ENCODE data around the gene FERMT2.
"Not testable (repeated sequence)": the region's sequence is repeated elsewhere in the genome, so short reads cannot be mapped to it uniquely, and the experiment has no call there.

FERMT2 gene

DNA sequence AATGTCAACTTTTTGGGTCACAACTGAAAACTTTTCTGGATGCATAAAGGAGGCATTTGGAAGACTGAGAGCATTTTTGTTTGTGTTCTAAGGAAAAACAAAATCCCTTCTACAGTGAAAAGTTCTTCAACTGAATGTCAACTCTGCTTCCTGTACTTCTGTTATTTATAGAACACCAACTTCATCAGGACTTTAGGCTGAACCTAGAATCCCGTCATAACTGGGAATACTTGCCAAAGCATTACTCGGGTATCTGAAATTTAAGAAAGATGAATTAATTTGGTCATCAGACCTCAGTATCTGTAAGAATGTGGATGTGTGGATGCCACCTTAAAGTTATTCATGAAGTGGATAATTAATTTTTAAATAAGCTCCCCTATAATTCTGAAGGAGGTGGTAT is 73.2 kb downstream of the FERMT2 start:
- DNase-seq (ENCODE audit: low spot score in 2 of 2) (no peak), ATAC-seq (ENCODE audit: low read depth) (no peak)
- Mint-ChIP-seq H3K27me3 (no peaks in the 10 kb centered on the region), H3K4me1 (no peaks in the 10 kb centered on the region), H3K36me3 (no peaks in the 10 kb centered on the region), H3K27ac (no peak overlapping the region), H3K4me3 (no peak overlapping the region), H3K9me3 (no peaks in the 10 kb centered on the region)

DNA sequence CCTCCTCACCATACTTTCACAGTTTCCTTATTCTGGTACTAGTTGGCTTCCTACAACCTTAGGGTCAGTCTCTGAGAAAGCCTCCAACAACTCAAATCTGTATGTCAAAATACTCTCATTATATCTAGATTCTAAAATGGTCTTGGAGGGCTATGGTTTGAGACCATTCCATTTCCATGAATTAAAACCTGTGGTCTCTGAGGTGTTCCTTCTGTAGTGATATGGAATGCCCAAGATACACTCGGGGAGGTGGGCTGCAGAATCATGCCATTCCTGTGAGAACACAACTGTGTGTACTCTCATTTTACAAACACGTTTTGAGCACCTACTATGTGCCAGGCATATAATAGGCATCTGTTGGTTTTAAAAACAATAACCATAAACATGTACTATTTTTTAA is 74.0 kb downstream of the FERMT2 start:
- Mint-ChIP-seq H3K4me1 (no peaks in the 10 kb centered on the region), H3K27me3 (peaks cover 1% of the 10 kb centered on the region), H3K27ac (no peak overlapping the region), H3K4me3 (no peak overlapping the region), H3K9me3 (no peaks in the 10 kb centered on the region), H3K36me3 (no peaks in the 10 kb centered on the region)
- ATAC-seq (ENCODE audit: low read depth) (no peak), DNase-seq (ENCODE audit: low spot score in 2 of 2) (no peak)

DNA sequence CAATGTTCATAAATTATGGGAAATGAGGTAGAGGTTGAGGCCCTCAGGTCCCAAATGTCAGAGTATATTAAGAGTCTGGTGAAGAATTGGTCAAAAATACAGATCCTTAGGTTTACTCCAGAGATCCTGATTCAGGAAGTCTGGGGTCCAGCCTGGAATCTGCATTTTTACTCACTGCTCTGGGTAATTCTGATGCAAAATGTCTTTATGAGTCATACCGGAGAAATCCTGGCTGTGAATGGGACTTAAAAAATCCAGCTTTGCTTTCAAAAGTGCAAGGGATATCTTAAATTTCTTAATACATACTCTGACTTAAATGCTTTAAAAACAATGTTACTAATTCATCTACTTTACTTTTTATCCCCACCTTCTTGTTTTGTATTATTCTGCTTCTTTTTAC is 74.5 kb downstream of the FERMT2 start:
- Mint-ChIP-seq H3K27me3 (peaks cover 4% of the 10 kb centered on the region), H3K4me3 (no peak overlapping the region), H3K27ac (no peak overlapping the region), H3K36me3 (no peaks in the 10 kb centered on the region), H3K4me1 (no peaks in the 10 kb centered on the region), H3K9me3 (no peaks in the 10 kb centered on the region)
- ATAC-seq (ENCODE audit: low read depth) (no peak), DNase-seq (ENCODE audit: low spot score in 2 of 2) (no peak)

- ATAC-seq (ENCODE audit: low read depth), result no peak
- no peak overlapping the region for H3K27ac Mint-ChIP-seq
- H3K4me3 Mint-ChIP-seq, result no peak overlapping the region
Observed at GRCh38 chr14:52875707-52876106, 75.1 kb downstream of the FERMT2 start.

GRCh38 chr14:52874389-52874788 is 76.5 kb downstream of the FERMT2 start:
- Mint-ChIP-seq H3K4me1 (no peaks in the 10 kb centered on the region), H3K27me3 (peaks cover 4% of the 10 kb centered on the region), H3K9me3 (no peaks in the 10 kb centered on the region), H3K36me3 (no peaks in the 10 kb centered on the region), H3K4me3 (no peak overlapping the region), H3K27ac (no peak overlapping the region)
- ATAC-seq (ENCODE audit: low read depth) (no peak), DNase-seq (ENCODE audit: low spot score in 2 of 2) (no peak)

More at GRCh38 chr14:52875707-52876106, 75.1 kb downstream of the FERMT2 start:
- no peak for DNase-seq (ENCODE audit: low spot score in 2 of 2)
- H3K4me1 Mint-ChIP-seq, result no peaks in the 10 kb centered on the region
- no peaks in the 10 kb centered on the region for H3K9me3 Mint-ChIP-seq
- H3K36me3 Mint-ChIP-seq, result no peaks in the 10 kb centered on the region
- peaks cover 4% of the 10 kb centered on the region for H3K27me3 Mint-ChIP-seq

DNA sequence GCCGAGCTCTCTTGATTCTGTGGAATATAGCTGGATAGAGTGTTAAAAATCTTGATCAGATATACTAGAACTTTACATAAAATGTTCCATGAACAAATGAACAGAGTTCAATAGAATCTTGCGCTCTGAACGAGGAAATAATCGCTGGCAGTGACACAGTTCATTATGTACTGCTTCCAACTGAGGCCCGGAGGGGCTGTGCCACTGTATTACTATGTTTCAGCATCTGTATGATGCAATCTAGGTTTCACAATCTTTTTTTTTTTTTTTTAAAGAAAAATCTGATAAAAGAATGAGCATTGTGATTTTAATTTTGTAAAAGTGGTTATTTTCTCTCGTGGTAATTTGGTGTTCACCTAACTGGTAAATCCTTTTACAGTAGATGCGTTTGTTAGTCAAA is 77.2 kb downstream of the FERMT2 start:
- H3K36me3 Mint-ChIP-seq, result no peaks in the 10 kb centered on the region
- DNase-seq (ENCODE audit: low spot score in 2 of 2), result no peak
- no peaks in the 10 kb centered on the region for H3K9me3 Mint-ChIP-seq
- no peak overlapping the region for H3K27ac Mint-ChIP-seq
- no peaks in the 10 kb centered on the region for H3K4me1 Mint-ChIP-seq
- H3K4me3 Mint-ChIP-seq, result no peak overlapping the region
- peaks cover 4% of the 10 kb centered on the region for H3K27me3 Mint-ChIP-seq
- ATAC-seq (ENCODE audit: low read depth), result no peak

GRCh38 chr14:52873065-52873464 is 77.8 kb downstream of the FERMT2 start:
- no peak overlapping the region for H3K4me3 Mint-ChIP-seq

DNA sequence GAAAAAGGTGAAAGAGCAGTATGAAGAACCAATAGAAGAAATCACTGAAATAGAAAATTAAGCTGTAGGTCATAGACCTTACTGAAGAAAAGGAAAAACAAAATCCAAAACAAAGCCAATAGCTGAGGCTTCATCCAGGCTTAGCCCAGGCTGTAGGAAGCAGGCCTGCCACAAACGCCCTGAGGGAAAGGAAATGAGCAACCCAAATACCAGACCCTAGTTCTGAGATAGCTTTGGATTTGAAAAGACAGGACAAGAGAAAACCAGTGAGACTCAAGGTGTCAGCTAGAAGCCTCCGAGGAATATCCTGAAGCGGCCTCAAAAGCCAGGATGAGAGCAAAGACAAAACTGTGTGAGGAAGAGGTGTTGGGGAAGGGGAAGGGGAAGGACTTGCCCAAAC is 79.2 kb downstream of the FERMT2 start:
- ATAC-seq (ENCODE audit: low read depth) (no peak), DNase-seq (ENCODE audit: low spot score in 2 of 2) (no peak)
- Mint-ChIP-seq H3K27me3 (peaks cover 4% of the 10 kb centered on the region), H3K36me3 (no peaks in the 10 kb centered on the region), H3K9me3 (no peaks in the 10 kb centered on the region), H3K27ac (no peak overlapping the region), H3K4me1 (no peaks in the 10 kb centered on the region), H3K4me3 (no peak overlapping the region)

More at GRCh38 chr14:52873065-52873464, 77.8 kb downstream of the FERMT2 start:
- ATAC-seq (ENCODE audit: low read depth) (no peak), DNase-seq (ENCODE audit: low spot score in 2 of 2) (no peak)
- Mint-ChIP-seq H3K36me3 (no peaks in the 10 kb centered on the region), H3K27me3 (peaks cover 4% of the 10 kb centered on the region), H3K4me1 (no peaks in the 10 kb centered on the region), H3K27ac (no peak overlapping the region), H3K9me3 (no peaks in the 10 kb centered on the region)

- no peak for DNase-seq (ENCODE audit: low spot score in 2 of 2)
- Mint-ChIP-seq H3K4me3 (no peak overlapping the region), H3K27ac (no peak overlapping the region), H3K27me3 (peaks cover 4% of the 10 kb centered on the region), H3K36me3 (no peaks in the 10 kb centered on the region), H3K4me1 (no peaks in the 10 kb centered on the region), H3K9me3 (no peaks in the 10 kb centered on the region)
- no peak for ATAC-seq (ENCODE audit: low read depth)
Observed at GRCh38 chr14:52868911-52869618, 81.8 kb downstream of the FERMT2 start.

DNA sequence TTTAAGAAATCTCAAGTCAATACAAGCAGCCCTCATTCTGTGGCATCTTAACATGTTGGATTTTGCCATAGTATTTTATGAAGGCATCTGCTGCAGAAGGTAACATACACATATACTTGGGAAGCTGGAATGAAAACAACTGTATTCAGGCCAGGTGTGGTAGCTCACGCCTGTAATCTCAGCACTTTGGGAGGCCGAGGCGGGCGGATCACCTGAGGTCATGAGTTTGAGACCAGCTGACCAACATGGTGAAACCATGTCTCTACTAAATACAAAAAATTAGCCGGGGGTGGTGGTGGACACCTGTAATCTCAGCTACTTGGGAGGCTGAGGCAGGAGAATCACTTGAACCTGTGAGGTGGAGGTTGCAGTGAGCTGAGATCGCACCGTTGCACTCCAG is 86.0 kb downstream of the FERMT2 start:
- ATAC-seq (ENCODE audit: low read depth); H3K27me3 Mint-ChIP-seq; H3K4me1 Mint-ChIP-seq; H3K9me3 Mint-ChIP-seq; H3K36me3 Mint-ChIP-seq; H3K4me3 Mint-ChIP-seq; DNase-seq (ENCODE audit: low spot score in 2 of 2); H3K27ac Mint-ChIP-seq: not testable (repeated sequence)

- H3K36me3 Mint-ChIP-seq, result no peaks in the 10 kb centered on the region
- no peaks in the 10 kb centered on the region for H3K4me1 Mint-ChIP-seq
- no peak overlapping the region for H3K4me3 Mint-ChIP-seq
- no peak overlapping the region for H3K27ac Mint-ChIP-seq
- ATAC-seq (ENCODE audit: low read depth) (no peak), DNase-seq (ENCODE audit: low spot score in 2 of 2) (no peak)
- H3K27me3 Mint-ChIP-seq, result no peaks in the 10 kb centered on the region
- H3K9me3 Mint-ChIP-seq, result no peaks in the 10 kb centered on the region
Observed at GRCh38 chr14:52863334-52863700, 87.5 kb downstream of the FERMT2 start.

DNA sequence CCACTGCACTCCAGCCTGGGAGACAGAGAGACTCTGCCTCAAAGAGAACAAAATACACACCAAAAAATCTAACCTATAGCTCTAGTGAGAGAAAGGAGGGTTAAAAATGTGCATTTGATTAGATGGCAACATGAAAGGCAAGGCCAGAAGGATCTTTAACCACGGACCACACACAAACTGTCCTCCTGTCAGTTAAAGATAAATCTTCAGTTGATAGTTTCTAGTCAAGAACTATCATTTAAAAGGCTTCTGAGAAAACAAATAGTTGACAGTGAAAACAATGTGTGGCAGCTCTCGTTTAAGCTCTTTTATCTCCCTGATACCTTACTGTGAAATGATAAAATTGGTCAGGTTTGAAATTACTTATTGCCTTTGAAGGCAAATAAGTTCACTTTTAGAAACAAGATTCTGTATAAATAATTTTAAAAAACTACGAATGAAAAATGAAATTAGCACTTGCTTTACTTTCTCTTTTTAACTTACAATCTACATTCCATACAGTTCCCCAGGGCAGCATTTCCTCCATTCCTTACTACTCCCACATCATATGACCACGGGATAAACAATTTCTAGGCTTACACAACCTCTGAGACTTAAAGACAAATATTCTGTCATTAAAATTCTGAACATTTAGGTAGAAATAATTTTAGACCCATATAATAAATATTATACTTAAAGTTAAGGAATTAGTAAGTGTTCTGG is 88.1 kb downstream of the FERMT2 start:
- no peak overlapping the region for H3K4me3 Mint-ChIP-seq
- no peaks in the 10 kb centered on the region for H3K4me1 Mint-ChIP-seq
- H3K27me3 Mint-ChIP-seq, result no peaks in the 10 kb centered on the region
- H3K27ac Mint-ChIP-seq, result no peak overlapping the region
- DNase-seq (ENCODE audit: low spot score in 2 of 2) (no peak), ATAC-seq (ENCODE audit: low read depth) (no peak)
- no peaks in the 10 kb centered on the region for H3K36me3 Mint-ChIP-seq
- no peaks in the 10 kb centered on the region for H3K9me3 Mint-ChIP-seq

DNA sequence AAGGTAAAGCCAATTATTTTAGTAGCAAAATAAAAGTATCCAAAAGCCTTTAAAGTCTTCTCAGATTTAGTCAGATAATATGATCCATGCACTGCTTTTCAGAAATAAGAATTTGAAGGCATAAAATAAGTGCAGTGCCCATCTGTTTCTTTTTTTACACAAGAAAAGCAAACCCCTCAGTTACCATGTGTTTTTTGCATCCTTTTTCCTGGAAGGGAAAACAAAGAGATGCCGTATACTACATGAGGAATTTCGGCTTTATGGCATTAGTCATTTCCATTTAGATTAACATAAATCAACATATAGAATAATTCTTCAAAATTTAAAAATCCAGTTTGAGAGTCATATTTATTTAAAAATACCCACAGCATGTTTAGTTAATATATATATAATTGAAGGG is 89.4 kb downstream of the FERMT2 start:
- Mint-ChIP-seq H3K27ac (no peak overlapping the region), H3K4me1 (no peaks in the 10 kb centered on the region), H3K36me3 (no peaks in the 10 kb centered on the region), H3K9me3 (no peaks in the 10 kb centered on the region), H3K4me3 (no peak overlapping the region), H3K27me3 (no peaks in the 10 kb centered on the region)
- DNase-seq (ENCODE audit: low spot score in 2 of 2), result no peak
- ATAC-seq (ENCODE audit: low read depth), result no peak

GRCh38 chr14:52860910-52861309 is 89.9 kb downstream of the FERMT2 start:
- Mint-ChIP-seq H3K27ac (no peak overlapping the region), H3K27me3 (no peaks in the 10 kb centered on the region), H3K36me3 (no peaks in the 10 kb centered on the region), H3K4me3 (no peak overlapping the region), H3K9me3 (no peaks in the 10 kb centered on the region), H3K4me1 (no peaks in the 10 kb centered on the region)
- DNase-seq (ENCODE audit: low spot score in 2 of 2) (no peak), ATAC-seq (ENCODE audit: low read depth) (no peak)

DNA sequence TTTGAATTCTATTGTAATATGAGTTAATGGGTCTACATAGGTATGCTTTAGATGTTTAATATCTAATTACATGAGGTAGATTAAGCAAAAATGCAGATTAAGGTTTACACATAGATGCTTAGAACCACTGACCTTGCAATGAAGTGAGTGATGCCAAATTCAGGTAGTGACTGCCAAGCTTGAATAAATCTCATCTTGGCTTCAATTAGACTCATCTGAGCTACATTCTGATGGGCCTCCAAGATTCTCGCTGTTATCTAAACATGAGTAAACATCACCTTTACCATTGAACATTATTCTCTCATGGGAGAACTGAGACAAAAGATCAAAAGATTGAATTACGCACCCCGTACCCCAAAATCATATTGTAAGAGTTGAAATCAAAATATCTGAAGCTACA is 90.6 kb downstream of the FERMT2 start:
- no peak for DNase-seq (ENCODE audit: low spot score in 2 of 2)
- Mint-ChIP-seq H3K4me1 (no peaks in the 10 kb centered on the region), H3K9me3 (no peaks in the 10 kb centered on the region), H3K36me3 (no peaks in the 10 kb centered on the region), H3K27ac (no peak overlapping the region), H3K4me3 (no peak overlapping the region), H3K27me3 (peaks cover 1% of the 10 kb centered on the region)
- no peak for ATAC-seq (ENCODE audit: low read depth)
